T follicular helper cell (primary cell): ENCODE measurements around the gene PTPRN2.

Experiments
- DNase-seq: peaks from one replicate; pipeline ENCODE4 v3.0.0-alpha.2; 2020; ENCODE audit warnings: low read depth

The PTPRN2 gene

DNA sequence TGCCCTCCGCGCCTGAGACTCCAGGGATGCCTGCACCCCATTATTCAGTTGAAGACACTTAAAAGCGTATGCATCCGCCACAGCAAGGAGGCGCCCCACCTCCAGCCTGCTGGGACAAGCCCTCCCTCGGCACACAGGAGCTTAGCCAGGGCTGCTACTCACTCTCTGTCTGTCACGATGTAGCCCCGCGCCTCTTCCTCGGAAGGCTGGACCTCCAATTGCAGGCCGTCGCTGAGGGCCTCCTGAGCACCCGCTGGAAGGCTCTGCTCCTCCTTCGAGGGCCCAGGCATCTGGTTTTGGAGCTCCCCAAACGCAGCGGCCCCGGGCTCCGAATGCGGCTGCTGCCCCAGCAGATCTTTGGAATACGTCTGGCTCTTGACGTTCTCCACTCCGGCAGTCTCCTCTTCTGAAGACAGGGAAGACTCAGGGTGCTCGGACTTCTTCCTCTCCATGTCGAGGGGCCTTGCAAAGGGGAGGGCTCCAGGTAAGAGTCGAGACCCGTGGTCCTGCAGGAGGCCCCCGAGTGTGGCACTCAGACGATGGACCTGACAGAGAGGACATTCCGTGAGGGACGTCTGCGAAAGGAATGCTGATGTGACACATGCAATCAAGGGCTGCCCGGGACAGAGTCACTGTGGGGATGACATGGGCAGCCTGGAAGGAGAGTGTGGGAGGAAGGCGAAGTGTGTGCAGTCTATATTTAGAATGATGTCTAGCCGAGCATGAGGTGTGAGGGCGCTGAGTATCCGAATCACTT is 453.9 kb downstream of the PTPRN2 start:
- no peak for DNase-seq

DNA sequence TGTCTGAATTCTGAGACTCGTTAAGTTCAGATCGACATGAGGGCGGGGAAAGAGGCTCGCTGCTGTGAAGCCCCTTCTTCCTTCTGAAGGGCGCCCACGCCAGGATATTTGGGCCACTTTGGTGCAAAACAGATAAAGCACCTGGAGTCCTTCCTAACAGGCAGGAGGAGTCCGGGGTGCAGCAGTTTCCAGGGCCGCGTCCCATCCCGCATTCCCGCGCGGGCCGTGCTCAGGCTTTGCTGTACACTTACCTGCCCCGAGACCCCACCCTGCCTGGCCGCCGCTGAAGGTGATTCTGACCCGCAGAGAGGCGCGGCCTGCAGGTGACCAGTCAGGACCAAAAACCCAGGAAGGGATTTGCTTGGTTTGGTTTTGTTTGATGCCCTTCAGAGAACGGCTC is 454.6 kb downstream of the PTPRN2 start:
- DNase-seq, result no peak

DNA sequence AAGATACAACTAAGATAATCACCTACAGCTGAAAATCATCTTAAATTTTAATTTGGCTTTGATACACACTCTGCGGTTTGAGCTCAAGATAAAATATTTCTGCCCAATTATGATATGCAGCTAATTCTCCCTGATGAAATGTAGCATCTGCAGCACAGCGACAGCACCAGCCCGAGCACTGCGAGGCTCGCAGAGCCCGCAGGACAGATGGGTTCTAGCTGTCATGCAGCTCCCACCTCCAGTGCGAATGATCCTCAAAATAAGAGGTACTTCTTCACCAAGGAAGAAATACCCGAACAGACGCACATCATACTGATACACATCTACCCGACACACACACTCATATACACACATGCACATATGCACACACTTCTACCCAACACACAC is 457.6 kb downstream of the PTPRN2 start:
- no peak for DNase-seq

DNA sequence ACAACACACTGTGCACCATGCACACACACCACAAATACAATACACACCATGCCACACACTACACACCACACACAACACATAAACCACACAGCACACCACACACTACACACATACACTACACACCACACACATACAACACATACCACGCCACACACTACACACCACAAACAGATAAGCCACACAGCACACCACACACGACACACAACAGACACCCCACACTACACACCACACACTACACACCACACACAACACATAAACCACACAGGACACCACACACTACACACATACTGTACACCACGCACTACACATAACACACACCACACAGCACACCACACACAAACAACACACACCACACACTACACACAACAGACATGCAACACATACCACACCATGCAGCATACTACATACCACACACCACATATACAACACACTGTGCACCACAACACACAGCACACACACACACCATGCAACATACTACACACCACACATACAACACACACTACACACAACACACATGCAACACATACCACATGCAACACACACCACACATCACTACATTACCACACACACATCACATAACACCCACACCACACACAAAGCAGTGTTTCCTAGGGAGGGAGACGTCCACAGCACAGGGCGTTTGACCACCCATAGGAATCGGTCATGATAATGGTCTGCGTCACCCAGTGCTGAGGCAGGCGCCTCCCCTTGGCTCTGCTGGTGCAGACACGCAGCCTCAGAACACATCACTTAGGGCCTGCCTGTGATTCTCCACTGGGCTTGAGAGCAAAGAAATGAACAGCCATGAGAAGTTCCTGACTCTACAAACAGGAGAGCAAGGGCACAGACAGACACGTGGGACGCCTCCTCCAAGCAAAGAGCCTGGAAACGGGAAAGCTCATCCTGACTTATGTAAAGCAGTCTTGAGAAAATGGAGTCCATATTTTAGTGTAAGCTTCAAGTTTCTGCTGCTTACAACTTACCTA is 458.3 kb downstream of the PTPRN2 start:
- no peak for DNase-seq

DNA sequence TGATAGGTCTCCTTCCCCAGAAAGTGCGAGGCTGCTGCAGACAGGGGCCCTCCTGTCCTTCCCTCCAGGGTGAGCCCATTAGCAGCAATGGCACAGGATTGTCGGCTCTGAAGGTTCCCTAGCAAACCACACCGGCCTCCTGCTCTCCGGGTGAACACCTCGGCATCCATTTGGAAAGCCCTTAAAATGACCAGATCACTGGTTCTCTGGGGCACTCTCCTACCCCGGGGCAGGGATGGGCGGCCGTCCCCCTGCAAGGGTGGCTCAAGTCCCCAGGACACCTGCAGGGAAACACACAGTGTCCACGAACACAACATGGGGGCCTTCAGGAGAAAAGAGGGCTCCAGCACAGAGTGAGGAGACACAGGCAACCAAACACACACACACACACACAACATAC is 459.1 kb downstream of the PTPRN2 start:
- DNase-seq, result no peak

DNA sequence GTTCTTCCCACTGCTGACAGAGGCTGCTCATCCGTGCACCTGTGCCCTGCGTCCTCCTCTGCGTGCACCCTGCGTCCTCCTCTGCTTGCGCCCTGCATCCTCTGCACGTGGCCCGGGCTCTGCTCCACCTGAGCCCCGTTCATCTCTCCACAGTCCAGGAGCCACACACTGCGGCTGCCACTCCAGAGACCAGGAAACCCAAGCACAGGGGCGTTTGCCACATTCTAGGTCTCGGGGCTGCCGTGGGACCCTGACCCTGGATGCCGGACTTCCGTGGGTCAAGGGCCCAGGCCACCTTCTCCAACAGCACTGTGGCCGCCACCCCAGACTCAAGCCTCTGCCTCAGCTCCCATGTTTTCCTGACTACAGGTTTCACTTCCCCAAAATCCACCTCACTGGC is 460.4 kb downstream of the PTPRN2 start:
- no peak for DNase-seq

DNA sequence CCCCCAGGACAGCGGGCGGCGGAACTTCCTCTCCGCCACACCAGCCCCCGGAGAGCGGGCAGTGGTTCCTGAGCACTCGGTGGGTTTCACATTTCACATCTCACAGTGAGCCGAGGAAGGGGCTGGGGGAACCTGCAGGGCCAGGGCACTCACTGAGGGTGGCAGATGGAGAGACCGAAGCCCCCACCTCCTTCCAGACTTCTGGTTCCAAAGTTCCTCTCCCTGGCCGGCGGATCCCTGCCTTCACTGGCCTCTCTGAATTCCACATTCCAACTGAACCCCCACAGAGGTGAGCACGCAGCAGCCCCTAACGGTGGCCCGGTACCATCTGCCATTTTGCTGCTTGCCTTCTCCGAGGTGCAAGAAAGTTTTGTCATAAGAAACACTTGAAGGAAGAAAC is 461.0 kb downstream of the PTPRN2 start:
- no peak for DNase-seq

DNA sequence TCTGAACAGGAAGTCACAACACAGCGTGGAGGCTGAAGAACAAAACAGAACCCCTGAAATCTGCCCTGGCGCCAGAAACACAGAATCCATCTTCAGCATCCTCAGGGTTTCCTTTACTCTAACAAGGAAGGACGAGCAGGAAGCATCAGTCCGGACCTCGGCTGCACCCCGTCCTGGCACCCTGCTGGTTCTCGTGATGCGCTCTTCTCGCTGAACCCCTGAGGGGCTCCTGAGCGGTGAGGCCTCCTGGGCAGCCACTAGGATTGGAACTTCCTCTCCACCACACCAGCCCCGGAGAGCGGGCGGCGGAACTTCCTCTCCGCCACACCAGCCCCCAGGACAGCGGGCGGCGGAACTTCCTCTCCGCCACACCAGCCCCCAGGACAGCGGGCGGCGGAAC is 461.9 kb downstream of the PTPRN2 start:
- DNase-seq, result no peak

DNA sequence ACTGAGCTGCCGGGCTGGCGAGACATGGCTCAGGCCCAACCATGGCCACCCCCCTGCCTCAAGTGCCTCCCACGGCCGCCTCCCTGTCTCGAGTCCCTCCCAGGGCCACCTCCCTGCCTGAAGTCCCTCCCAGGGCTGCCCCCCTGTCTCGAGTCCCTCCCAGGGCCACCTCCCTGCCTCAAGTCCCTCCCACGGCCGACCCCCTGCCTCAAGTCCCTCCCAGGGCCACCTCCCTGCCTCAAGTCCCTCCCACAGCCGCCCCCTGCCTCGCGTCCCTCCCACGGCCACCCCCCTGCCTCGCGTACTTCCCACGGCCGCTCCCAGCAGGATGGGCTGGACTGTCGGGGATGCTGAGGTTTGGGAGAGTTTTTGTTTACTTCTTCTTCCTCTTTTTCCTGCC is 462.5 kb downstream of the PTPRN2 start:
- DNase-seq, result no peak

DNA sequence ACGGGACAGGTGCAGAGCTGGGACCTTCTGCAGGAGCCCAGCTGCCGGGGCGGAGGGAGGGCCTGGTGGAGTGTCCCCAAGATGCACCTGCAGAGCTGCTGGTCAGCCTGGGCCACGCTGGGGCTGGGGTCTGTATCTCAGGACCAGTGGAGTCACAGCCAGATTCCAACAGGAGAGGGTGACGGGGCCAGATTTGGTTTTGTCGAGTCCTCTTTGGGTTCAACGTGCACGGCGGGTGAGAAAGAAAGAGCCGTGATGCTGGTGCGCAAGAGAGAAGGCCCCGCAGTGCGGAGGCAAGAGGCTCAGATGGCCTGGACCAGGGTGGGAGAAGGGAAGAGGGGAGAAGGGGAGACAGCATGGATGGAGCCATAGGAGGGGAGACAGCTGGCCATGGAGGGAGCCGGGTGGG is 462.9 kb downstream of the PTPRN2 start:
- DNase-seq, result no peak

DNA sequence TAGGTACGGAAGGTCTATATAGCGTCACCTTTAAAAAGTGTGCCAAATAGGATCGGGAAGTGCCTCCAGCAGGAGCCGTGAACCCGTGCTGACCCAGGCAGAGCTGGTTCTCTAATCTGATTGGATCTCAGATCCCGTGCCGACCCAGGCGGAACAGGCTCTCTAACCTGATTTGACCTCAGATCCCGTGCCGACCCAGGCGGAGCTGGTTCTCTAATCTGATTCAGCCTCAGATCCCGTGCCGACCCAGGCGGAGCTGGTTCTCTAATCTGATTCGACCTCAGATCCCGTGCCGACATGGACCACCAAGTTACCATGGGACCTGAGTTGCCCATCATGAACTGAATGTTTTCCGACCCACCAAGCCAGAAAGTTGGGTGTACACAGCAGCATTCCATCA is 463.9 kb downstream of the PTPRN2 start:
- no peak for DNase-seq

DNA sequence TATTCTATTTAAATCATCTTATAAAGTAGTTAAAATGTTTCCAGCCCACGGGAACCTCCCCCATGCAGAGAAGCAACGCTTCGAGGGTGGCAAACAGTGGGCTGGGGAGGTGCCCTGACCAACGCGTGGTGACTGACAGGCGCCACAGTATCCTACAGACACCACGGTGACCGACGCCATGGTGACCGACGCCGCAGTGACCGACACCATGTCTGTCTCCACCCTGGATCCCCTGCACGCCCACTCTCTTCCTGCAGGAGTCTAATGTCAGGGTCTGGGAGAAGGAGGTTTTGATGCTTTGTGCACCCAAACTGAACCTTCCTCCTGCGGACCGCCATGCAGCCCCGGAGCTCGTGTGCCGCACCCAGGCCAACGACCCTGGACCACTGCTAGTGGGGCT is 464.4 kb downstream of the PTPRN2 start:
- DNase-seq, result no peak

DNA sequence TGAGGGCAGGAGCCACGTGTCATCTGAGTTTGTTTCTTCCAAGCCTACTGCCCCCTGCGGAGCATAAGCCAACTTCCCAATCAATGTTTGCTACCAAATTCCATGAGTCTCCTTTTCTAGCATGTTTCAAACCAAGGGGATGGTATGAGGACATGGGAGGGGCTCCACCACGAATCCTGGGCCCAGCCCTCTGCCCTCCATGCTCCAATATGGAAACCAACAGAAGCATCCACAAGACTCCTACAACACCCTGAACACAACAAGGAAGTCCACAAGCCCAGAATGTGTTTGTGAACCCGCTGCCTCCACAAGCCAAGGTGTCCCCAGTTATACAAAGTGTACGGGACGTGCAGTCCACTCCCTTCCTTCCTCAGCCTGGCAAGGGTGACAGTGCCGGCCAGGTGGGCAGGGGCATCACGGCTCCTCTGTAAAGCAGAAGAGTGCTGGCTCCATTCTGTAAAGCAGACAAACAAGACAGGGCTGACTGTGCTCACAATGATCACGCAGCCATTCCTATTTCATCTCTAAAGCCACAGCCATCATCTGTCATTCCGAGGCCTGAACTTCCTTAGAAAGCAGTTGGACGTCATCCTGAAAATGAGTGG is 466.1 kb downstream of the PTPRN2 start:
- DNase-seq, result no peak

DNA sequence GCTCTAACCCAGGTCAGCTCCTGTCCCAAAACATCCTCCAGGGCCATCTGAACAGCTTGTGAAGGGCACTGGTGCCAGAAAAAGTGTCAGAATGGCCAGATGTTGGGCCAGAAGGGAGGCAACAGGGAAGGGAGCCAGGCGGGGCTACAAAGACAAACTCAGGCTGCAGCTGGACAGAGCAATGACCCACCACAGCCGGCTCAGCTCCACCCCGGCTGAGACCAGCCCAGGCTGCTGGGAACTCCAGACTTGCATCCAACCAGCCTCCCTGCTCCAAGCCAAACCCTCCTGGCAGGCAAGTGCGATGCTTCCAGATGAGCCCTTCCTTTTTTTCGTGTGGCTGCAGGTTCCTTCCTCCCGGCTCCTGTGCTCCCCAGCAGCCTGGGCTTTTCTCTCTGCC is 466.9 kb downstream of the PTPRN2 start:
- DNase-seq, result no peak

DNA sequence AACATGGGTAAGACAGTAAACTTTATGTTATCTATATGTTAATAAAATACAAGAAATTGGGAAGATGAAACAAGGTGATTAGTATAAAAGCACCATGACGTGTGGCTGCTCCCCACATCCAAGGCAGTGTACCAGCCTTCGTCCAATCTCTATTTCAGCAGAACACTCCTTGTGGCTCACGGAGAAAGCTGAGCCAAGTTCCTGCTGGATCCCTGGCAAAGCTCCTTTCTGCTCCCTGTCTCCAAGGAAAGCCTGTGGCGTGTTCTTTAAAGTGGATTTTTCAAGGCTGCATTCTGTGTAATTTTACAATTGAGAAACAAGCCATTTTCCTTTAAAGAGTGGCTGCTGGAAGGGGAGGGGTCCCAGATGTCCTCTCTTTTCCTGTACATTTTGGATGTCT is 467.3 kb downstream of the PTPRN2 start:
- no peak for DNase-seq

DNA sequence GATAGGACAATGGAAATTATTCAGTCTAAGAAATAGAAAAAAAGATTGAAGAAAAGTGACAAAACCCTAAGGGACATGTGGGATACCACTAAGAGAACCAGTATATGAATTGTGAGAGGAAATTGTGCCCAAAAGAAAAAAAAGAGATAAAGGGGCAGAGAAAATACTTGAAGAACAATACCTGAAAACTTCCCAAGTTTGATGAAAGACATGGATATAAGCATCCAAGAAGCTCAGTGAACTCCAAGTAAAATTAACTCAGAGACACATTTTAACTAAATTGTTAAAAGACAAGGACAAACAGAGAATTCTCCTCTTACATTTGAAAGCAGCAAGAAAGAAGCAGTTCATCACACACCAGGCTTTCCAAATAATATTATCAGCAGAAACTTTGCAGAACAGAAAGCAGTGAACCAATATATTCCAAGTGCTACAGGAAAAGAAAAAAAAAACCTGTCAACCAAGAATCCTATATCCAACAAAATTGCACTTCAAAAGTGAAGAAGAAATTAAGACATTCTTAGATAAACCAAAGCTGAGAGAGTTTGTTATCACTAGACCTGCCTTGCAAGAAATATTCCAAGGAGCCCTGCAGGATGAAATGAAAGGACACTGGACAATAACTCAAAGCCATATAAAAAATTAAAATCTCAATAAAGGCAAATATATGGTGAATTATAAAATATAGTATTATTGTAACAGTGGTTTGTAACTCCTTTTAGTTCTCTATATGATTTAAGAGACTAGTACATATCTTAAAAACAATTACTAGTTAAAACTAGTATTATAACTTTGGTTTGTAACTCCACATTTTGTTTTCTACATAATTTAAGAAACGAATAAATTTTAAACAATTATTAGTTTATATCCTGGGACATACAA is 470.0 kb downstream of the PTPRN2 start:
- DNase-seq, result no peak

DNA sequence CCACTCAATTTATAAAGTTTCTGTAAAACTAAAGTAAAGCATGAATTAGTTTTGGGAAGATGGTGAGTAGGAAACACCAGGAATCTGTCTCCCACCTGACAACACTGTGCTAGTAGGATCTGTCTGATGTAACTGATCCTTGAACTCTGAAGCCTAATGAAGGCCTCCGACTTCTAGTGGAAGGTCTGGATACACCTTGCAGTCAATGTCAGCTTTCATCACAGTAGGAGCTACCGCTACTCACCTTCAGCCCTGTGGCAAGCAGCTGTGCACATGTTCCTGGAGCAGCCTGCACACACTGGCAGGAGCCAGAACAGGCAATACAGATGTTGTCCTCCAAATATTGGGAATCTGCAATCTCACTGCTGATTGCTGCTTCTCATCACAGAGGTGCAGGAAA is 471.4 kb downstream of the PTPRN2 start:
- DNase-seq, result no peak

DNA sequence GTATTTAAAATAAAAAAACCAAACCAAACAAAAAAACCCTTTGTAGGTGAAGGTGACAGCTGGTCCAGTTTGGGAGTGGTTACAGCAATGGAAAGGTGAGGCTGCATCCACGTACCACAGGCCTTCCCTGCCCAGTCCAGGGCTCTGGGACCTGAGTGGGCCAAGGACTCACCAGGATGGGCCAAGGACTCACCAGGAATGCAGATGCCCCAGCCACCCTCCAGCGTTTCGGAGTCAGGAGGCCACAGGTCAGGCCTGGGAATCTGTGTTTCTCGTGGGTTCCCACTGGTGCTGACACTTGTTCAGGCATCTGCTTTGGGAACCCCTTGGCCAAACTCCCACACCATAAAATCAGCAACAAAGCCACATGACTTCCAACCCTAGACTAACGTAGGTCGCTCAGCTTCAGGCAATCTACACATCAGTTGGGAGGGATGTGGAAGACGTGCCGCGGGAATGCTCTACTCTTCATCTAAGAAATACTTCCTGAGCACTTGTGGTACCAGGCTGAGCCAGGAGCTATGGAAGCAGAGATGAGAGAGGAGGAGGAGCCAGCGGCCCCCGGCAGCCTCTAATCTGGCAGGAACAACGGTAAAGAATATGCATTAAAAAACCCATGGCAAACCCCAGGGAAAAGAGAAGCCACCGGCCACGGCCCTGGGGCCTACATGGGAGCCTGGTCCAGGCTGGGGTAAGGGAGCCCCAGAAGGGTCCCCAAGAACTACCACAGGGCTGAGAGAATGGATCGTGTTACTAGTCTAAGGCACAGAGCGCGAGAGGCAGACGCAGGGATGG is 473.4 kb downstream of the PTPRN2 start:
- DNase-seq, result no peak

DNA sequence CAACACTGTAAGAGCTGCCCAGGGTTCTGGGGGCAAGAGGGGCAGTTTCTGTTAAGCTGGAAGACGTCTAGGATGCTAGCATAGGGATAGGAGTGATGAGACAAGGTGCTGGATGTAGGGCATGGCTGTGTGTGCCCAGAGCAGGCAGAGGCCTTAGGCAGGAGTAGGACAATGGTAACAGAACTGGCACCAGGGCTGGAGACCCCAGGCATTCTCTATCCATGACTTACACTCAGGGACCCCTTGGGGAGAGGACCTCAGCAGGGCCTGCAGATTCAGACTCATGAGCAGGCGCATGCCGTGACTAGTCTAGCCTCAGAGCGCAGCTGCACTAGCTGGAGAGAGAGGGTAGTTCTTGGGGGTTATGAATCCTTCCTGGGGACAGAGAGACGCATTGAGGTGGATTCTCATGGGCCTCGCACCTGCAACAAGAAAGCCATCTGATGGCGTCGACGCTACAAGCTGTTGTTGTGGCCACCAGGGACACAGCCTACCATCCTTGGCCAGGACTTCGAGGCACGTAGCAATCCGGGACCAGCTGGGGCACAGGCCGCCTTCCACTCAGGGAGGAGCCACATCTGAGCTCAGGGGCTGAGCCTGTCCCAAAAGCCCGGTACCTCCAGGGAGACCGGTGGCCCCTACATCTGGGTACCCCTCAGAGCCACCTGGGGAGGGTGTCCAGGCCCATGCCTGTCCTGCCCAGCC is 474.1 kb downstream of the PTPRN2 start:
- no peak for DNase-seq

DNA sequence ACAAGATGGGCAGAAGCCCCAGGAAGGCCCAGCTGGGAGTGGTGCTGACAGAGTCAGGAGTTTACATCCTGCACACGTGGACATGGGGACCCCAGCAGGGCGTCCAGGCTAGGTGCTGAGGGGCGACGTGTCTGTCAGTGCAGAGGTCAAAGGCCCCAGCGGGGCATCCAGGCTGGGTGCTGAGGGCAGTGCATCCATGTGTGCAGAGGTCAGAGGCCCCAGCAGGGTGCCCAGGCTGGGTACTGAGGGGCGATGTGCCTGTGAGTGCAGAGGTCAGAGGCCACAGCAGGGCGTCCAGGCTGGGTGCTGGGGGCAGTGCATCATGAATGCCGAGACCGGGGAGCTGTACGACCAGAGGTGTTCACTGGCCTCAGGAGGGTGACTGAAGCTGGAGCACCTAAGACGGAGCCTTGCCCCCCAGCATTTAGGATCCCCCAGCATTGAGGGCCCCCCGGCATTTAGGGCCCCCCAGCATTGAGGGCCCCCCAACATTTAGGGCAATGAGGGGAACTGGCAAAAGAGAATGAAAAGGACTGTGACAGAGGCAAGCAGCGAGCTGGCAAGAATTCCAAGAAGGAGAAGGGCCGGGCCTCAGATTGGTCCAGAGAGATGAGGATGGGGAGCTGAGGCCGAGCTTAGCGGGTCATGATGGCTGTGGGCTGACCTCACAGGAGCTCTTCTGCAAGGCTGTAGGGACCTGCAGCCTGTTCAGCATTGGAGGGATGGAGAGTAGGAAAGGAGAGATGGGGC is 474.9 kb downstream of the PTPRN2 start:
- DNase-seq, result no peak
